ENCODE results near the gene SDR42E2. TPM values are rescaled to one million over a fixed set of nuclear protein-coding genes. Genes with fewer than 3 reads are reported as not detected.
"Not testable (repeated sequence)": the region's sequence is repeated elsewhere in the genome, so short reads cannot be mapped to it uniquely, and the experiment has no call there.

Gene SDR42E2
- total RNA-seq, 1 donor from 2014 or later = not detected

DNA sequence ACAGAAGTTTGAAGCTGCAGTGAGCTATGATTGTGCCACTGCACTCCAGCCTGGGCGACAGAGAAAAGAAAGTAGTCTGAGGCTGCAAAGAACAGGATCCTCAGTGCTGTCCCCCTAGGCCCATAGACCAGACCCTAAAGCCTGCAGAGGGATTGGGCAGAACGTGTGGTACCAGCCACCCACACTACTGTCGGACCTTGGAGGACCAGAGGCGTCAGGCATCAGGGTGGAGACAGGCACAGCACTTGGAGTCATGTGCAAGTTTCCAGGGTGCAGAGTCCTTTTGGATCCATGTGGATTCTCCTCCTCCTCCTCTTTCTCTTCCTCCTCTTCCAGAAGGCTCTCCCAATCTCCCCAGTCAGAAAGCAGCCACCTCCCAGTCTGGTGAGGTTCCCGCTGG, 2.2 kb downstream of the SDR42E2 start:
- peaks cover 27% of the 10 kb centered on the region for H3K27me3 Mint-ChIP-seq (ENCODE audit: insufficient read depth, low read depth)

DNA sequence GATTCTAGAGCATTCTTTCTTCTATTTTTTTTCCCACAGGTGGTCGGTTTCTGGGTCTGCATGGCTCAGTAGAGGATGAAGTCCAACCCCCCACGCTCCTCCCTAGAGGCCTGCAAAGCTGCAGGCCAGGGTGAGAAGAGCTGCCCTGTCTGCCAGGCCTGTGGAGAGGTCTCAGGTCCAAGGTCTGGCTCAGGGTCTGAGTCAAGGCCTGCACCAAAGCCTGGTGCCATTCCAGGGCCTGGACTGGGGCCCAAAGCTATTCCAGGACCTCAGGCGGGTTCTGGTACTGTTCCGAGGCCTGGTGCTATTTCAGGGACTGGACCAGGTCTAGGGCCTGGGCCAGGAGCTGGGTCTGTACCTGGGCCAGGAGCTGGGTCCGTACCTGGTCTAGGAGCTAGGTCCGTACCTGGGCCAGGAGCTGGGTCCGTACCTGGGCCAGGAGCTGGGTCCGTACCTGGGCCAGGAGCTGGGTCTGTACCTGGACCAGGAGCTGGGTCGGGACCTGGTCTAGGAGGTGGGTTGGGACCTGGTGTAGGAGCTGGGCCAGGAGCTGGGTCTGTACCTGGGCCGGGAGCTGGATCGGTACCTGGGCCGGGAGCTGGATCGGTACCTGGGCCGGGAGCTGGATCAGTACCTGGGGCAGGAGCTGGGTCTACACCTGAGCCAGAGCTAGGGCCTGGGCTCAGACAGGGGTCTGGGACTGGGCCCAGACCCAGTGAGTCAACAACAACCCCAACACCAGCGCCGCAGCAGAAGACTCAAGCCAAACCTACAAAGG, 3.4 kb downstream of the SDR42E2 start:
- Mint-ChIP-seq H3K27me3 (ENCODE audit: insufficient read depth, low read depth) (peaks cover 23% of the 10 kb centered on the region), H3K27ac (no peak overlapping the region), H3K4me3 (no peak overlapping the region), H3K9me3 (peaks cover 5% of the 10 kb centered on the region), H3K4me1 (no peaks in the 10 kb centered on the region), H3K36me3 (no peaks in the 10 kb centered on the region)
- no peak overlapping the region for H2AFZ ChIP-seq (replicated peaks)
- peaks cover 39% of the 10 kb centered on the region for H3K27me3 ChIP-seq
- no peak overlapping the region for H3K9ac ChIP-seq
- H3K27ac ChIP-seq = no peak overlapping the region
- H3F3A ChIP-seq (ENCODE audit: low read depth) = no peaks in the 10 kb centered on the region
- H3K4me3 ChIP-seq = no peak overlapping the region
- no peaks in the 10 kb centered on the region for H3K4me1 ChIP-seq
- no peaks in the 10 kb centered on the region for H4K20me1 ChIP-seq (ENCODE audit: low read depth)
- no peaks in the 10 kb centered on the region for H3K79me2 ChIP-seq (ENCODE audit: low read depth)
- H3K9me3 ChIP-seq (ENCODE audit: low read depth) = no peaks in the 10 kb centered on the region
- no peak for TF ChIP-seq EZH2phosphoT487 (IDR thresholded peaks at IDR 0.05)
- TF ChIP-seq, protein P1, sequence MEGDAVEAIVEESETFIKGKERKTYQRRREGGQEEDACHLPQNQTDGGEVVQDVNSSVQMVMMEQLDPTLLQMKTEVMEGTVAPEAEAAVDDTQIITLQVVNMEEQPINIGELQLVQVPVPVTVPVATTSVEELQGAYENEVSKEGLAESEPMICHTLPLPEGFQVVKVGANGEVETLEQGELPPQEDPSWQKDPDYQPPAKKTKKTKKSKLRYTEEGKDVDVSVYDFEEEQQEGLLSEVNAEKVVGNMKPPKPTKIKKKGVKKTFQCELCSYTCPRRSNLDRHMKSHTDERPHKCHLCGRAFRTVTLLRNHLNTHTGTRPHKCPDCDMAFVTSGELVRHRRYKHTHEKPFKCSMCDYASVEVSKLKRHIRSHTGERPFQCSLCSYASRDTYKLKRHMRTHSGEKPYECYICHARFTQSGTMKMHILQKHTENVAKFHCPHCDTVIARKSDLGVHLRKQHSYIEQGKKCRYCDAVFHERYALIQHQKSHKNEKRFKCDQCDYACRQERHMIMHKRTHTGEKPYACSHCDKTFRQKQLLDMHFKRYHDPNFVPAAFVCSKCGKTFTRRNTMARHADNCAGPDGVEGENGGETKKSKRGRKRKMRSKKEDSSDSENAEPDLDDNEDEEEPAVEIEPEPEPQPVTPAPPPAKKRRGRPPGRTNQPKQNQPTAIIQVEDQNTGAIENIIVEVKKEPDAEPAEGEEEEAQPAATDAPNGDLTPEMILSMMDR (IDR thresholded peaks at IDR 0.05) = no peak
- no peak for TF ChIP-seq EZH2 (IDR thresholded peaks at IDR 0.05)
- no peak overlapping the region for H3K4me2 ChIP-seq
- H3K36me3 ChIP-seq = no peaks in the 10 kb centered on the region
- no peak for DNase-seq (ENCODE audit: low spot score)

More for the DNA sequence above, 2.2 kb downstream of the SDR42E2 start:
- Histone ChIP-seq H3K4me1 (no peaks in the 10 kb centered on the region), H3K27ac (no peak overlapping the region), H3K36me3 (no peaks in the 10 kb centered on the region), H3F3A (ENCODE audit: low read depth) (no peaks in the 10 kb centered on the region), H3K27me3 (peaks cover 51% of the 10 kb centered on the region), H3K4me2 (no peak overlapping the region), H3K79me2 (ENCODE audit: low read depth) (no peaks in the 10 kb centered on the region), H3K9ac (no peak overlapping the region), H3K4me3 (no peak overlapping the region), H3K9me3 (ENCODE audit: low read depth) (no peaks in the 10 kb centered on the region), H2AFZ (replicated peaks) (no peak overlapping the region), H4K20me1 (ENCODE audit: low read depth) (no peaks in the 10 kb centered on the region)
- Mint-ChIP-seq H3K9me3 (peaks cover 5% of the 10 kb centered on the region), H3K4me1 (no peaks in the 10 kb centered on the region), H3K4me3 (no peak overlapping the region), H3K27ac (no peak overlapping the region), H3K36me3 (no peaks in the 10 kb centered on the region)
- DNase-seq (ENCODE audit: low spot score) = no peak
- TF ChIP-seq EZH2 (IDR thresholded peaks at IDR 0.05) (no peak), EZH2phosphoT487 (IDR thresholded peaks at IDR 0.05) (no peak)
- TF ChIP-seq, protein P1 (IDR thresholded peaks at IDR 0.05) = no peak

DNA sequence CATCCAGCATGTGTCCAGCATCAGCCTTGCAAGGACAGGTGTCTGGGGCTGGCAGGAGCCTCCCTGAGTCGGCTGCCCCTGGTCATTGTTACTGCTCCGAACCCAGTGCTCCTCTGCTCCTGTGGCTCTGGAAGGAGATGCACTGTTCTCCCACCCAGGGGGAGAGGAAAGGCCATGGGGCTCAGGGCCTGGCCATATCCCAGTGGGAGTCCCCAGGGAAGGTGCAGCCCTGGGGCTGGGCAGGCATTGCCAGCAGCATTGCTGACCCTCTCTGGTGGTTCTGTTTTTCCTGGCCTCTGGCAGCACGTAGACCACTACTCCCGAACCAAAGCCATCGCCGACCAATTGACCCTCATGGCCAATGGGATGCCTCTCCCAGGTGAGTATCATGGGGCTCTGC, 9.6 kb downstream of the SDR42E2 start:
- no peak overlapping the region for H3K27ac Mint-ChIP-seq
- TF ChIP-seq EZH2phosphoT487 (IDR thresholded peaks at IDR 0.05) = no peak
- TF ChIP-seq, protein P1 (IDR thresholded peaks at IDR 0.05) = no peak
- no peak for TF ChIP-seq EZH2 (IDR thresholded peaks at IDR 0.05)
- H3K4me1 Mint-ChIP-seq = no peaks in the 10 kb centered on the region
- Histone ChIP-seq H3K27me3 (no peaks in the 10 kb centered on the region), H3K9ac (no peak overlapping the region), H3K79me2 (ENCODE audit: low read depth) (no peaks in the 10 kb centered on the region), H2AFZ (replicated peaks) (no peak overlapping the region), H3K27ac (no peak overlapping the region), H3K4me3 (no peak overlapping the region), H4K20me1 (ENCODE audit: low read depth) (no peaks in the 10 kb centered on the region), H3K4me1 (no peaks in the 10 kb centered on the region), H3K36me3 (no peaks in the 10 kb centered on the region), H3F3A (ENCODE audit: low read depth) (no peaks in the 10 kb centered on the region), H3K9me3 (ENCODE audit: low read depth) (no peaks in the 10 kb centered on the region), H3K4me2 (no peak overlapping the region)
- peaks cover 9% of the 10 kb centered on the region for H3K27me3 Mint-ChIP-seq (ENCODE audit: insufficient read depth, low read depth)
- DNase-seq (ENCODE audit: low spot score) = no peak
- no peaks in the 10 kb centered on the region for H3K9me3 Mint-ChIP-seq
- no peak overlapping the region for H3K4me3 Mint-ChIP-seq
- no peaks in the 10 kb centered on the region for H3K36me3 Mint-ChIP-seq

DNA sequence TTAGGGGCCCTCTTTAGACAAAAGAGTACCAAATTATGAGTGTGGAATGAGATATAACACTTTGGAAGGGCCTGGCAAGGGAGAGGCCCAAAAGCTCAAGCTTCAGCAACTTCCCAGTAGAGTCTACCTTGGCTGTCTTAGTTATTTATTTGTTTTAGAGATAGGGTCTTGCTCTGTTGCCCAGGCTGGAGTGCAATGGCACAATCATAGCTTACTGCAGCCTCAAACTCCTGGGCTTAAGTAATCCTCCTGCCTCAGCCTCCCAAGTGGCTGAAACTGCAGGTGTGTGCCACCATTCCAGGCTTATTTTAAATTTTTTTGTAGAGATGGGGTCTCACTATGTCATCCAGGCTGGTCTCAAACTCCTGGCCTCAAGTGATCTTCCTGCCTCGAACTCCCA, 10.3 kb downstream of the SDR42E2 start:
- H3K27me3 Mint-ChIP-seq (ENCODE audit: insufficient read depth, low read depth); H3K4me3 Mint-ChIP-seq; H3K9me3 ChIP-seq (ENCODE audit: low read depth); H3K27me3 ChIP-seq; DNase-seq (ENCODE audit: low spot score); H3K9me3 Mint-ChIP-seq; H3K9ac ChIP-seq; H3K36me3 ChIP-seq; H3F3A ChIP-seq (ENCODE audit: low read depth); H3K36me3 Mint-ChIP-seq; H2AFZ ChIP-seq (replicated peaks); H3K4me1 ChIP-seq; H3K79me2 ChIP-seq (ENCODE audit: low read depth); H3K27ac ChIP-seq; H3K27ac Mint-ChIP-seq; H3K4me2 ChIP-seq; H3K4me1 Mint-ChIP-seq; H3K4me3 ChIP-seq; H4K20me1 ChIP-seq (ENCODE audit: low read depth): not testable (repeated sequence)
